Mucosa of rectum (tissue), 2 donors: Measurements from ENCODE around the gene CTIF.
A peak's percentile ranks its signal among the peaks of the same experiment; 100 is the strongest.

Experiments
- H3K27ac ChIP-seq, 2 donors: one replicate each; pipeline ENCODE4 v1.7.0; 2013; ENCODE audit warnings: inconsistent platforms in 2 of 2, low read depth in 2 of 2, low read length in 2 of 2
- H3K27me3 ChIP-seq, 2 donors: one replicate each; pipeline ENCODE4 v1.7.0; 2013; ENCODE audit warnings: low read length in 2 of 2; ENCODE audit not compliant: control insufficient read depth in 2 of 2, insufficient read depth in 2 of 2
- H3K36me3 ChIP-seq, 2 donors: one replicate each; pipeline ENCODE4 v1.7.0; 2013; ENCODE audit warnings: low read length in 2 of 2; ENCODE audit not compliant: control insufficient read depth in 2 of 2, insufficient read depth in 2 of 2
- H3K4me1 ChIP-seq, 2 donors: one replicate each; pipeline ENCODE4 v1.7.0; 2013; ENCODE audit warnings: low read length in 2 of 2, mild to moderate bottlenecking in 1 of 2; ENCODE audit not compliant: control insufficient read depth in 2 of 2, insufficient read depth in 2 of 2
- H3K4me3 ChIP-seq, 2 donors: one replicate each; pipeline ENCODE4 v1.7.0; 2013; ENCODE audit warnings: low read length in 2 of 2
- H3K9ac ChIP-seq, 2 donors: one replicate each; pipeline ENCODE4 v1.7.0; 2013; ENCODE audit warnings: low read length in 2 of 2, low read depth in 1 of 2, mild to moderate bottlenecking in 1 of 2
- H3K9me3 ChIP-seq, 2 donors: one replicate each; pipeline ENCODE4 v1.7.0; 2013; ENCODE audit warnings: low read length in 2 of 2; ENCODE audit not compliant: control insufficient read depth in 2 of 2
- donor health status: healthy.
- donor health status: Normal muscosa, but diverticular disease.

Gene CTIF

GRCh38 chr18:48741866-48742265 lies 203.0 kb downstream of the CTIF start:
- no peak overlapping the region for H3K27ac ChIP-seq
- no peaks in the 10 kb centered on the region for H3K36me3 ChIP-seq
- no peak overlapping the region for H3K9ac ChIP-seq
- no peaks in the 10 kb centered on the region for H3K4me1 ChIP-seq
- no peaks in the 10 kb centered on the region for H3K27me3 ChIP-seq
- no peak overlapping the region for H3K4me3 ChIP-seq
- H3K9me3 ChIP-seq = no peaks in the 10 kb centered on the region

GRCh38 chr18:48742304-48742703 lies 203.5 kb downstream of the CTIF start:
- Histone ChIP-seq H3K27ac (no peak overlapping the region), H3K4me1 (no peaks in the 10 kb centered on the region), H3K27me3 (no peaks in the 10 kb centered on the region), H3K36me3 (no peaks in the 10 kb centered on the region), H3K9ac (no peak overlapping the region), H3K4me3 (no peak overlapping the region), H3K9me3 (no peaks in the 10 kb centered on the region)

- H3K27me3 ChIP-seq = no peaks in the 10 kb centered on the region
- H3K36me3 ChIP-seq = no peaks in the 10 kb centered on the region
- H3K9me3 ChIP-seq = no peaks in the 10 kb centered on the region
- no peaks in the 10 kb centered on the region for H3K4me1 ChIP-seq
- H3K9ac ChIP-seq = no peak overlapping the region
- no peak overlapping the region for H3K27ac ChIP-seq
- H3K4me3 ChIP-seq = no peak overlapping the region
These were observed 204.1 kb downstream of the CTIF start for GRCh38 chr18:48742706-48743475.

- Histone ChIP-seq H3K9ac (no peak overlapping the region), H3K9me3 (no peaks in the 10 kb centered on the region), H3K36me3 (no peaks in the 10 kb centered on the region), H3K4me1 (no peaks in the 10 kb centered on the region), H3K4me3 (no peak overlapping the region), H3K27me3 (no peaks in the 10 kb centered on the region), H3K27ac (peak overlapping the region in 1 of 2 donors; percentile 6)
These were observed 205.1 kb downstream of the CTIF start for GRCh38 chr18:48743886-48744285.

- Histone ChIP-seq H3K27ac (no peak overlapping the region), H3K4me1 (no peaks in the 10 kb centered on the region), H3K9me3 (no peaks in the 10 kb centered on the region), H3K27me3 (no peaks in the 10 kb centered on the region), H3K4me3 (no peak overlapping the region), H3K36me3 (no peaks in the 10 kb centered on the region), H3K9ac (no peak overlapping the region)
These were observed 206.5 kb downstream of the CTIF start for GRCh38 chr18:48745293-48745692.

- H3K27me3 ChIP-seq = no peaks in the 10 kb centered on the region
- no peaks in the 10 kb centered on the region for H3K36me3 ChIP-seq
- H3K9me3 ChIP-seq = no peaks in the 10 kb centered on the region
- no peaks in the 10 kb centered on the region for H3K4me1 ChIP-seq
- H3K9ac ChIP-seq = no peak overlapping the region
- H3K4me3 ChIP-seq = no peak overlapping the region
- H3K27ac ChIP-seq = no peak overlapping the region
These were observed 210.9 kb downstream of the CTIF start for GRCh38 chr18:48749768-48750167.

- Histone ChIP-seq H3K9me3 (no peaks in the 10 kb centered on the region), H3K36me3 (no peaks in the 10 kb centered on the region), H3K27me3 (no peaks in the 10 kb centered on the region), H3K4me1 (no peaks in the 10 kb centered on the region), H3K27ac (no peak overlapping the region), H3K4me3 (no peak overlapping the region), H3K9ac (no peak overlapping the region)
These were observed 211.8 kb downstream of the CTIF start for GRCh38 chr18:48750485-48751175.

GRCh38 chr18:48751727-48752468 lies 213.1 kb downstream of the CTIF start:
- Histone ChIP-seq H3K36me3 (no peaks in the 10 kb centered on the region), H3K9me3 (no peaks in the 10 kb centered on the region), H3K4me3 (no peak overlapping the region), H3K27ac (no peak overlapping the region), H3K4me1 (no peaks in the 10 kb centered on the region), H3K27me3 (no peaks in the 10 kb centered on the region), H3K9ac (no peak overlapping the region)

- Histone ChIP-seq H3K4me1 (no peaks in the 10 kb centered on the region), H3K9me3 (no peaks in the 10 kb centered on the region)
These were observed 213.6 kb downstream of the CTIF start for GRCh38 chr18:48752478-48752877.

GRCh38 chr18:48752928-48753327 lies 214.1 kb downstream of the CTIF start:
- no peaks in the 10 kb centered on the region for H3K4me1 ChIP-seq

More at GRCh38 chr18:48752478-48752877, 213.6 kb downstream of the CTIF start:
- Histone ChIP-seq H3K27ac (no peak overlapping the region), H3K4me3 (no peak overlapping the region), H3K27me3 (no peaks in the 10 kb centered on the region), H3K9ac (no peak overlapping the region), H3K36me3 (no peaks in the 10 kb centered on the region)

More at GRCh38 chr18:48752928-48753327, 214.1 kb downstream of the CTIF start:
- Histone ChIP-seq H3K9me3 (no peaks in the 10 kb centered on the region), H3K27me3 (no peaks in the 10 kb centered on the region), H3K9ac (no peak overlapping the region), H3K27ac (no peak overlapping the region), H3K4me3 (no peak overlapping the region), H3K36me3 (no peaks in the 10 kb centered on the region)
